SK-N-MC (cell line): ENCODE results near the gene MYCBP2.

ENCODE experiments used
- EZH2 ChIP-seq: fragments of 200-600 bp; sonication (generic); IDR thresholded peaks from one replicate; pipeline ENCODE4 v1.6.1; 2017; ENCODE audit warnings: antibody characterized with exemption
- FOXP2 ChIP-seq: optimal IDR thresholded peaks from 2 replicates; pipeline ENCODE3; 2011; ENCODE audit warnings: mild to moderate bottlenecking, moderate library complexity; ENCODE audit not compliant: insufficient read depth; ENCODE audit errors: extremely low read length, control extremely low read depth
- POLR2AphosphoS5 ChIP-seq: IDR thresholded peaks from 2 replicates; pipeline ENCODE4 v1.6.1; 2012; ENCODE audit warnings: mild to moderate bottlenecking, low read depth, low read length, borderline replicate concordance

- no peak for TF ChIP-seq EZH2
- no peak for TF ChIP-seq POLR2AphosphoS5
- TF ChIP-seq FOXP2 = no peak
Observed at GRCh38 chr13:77325371-77325980, 1.4 kb downstream of the MYCBP2 start.
